ENCODE data around the gene SRPK2.

DNA sequence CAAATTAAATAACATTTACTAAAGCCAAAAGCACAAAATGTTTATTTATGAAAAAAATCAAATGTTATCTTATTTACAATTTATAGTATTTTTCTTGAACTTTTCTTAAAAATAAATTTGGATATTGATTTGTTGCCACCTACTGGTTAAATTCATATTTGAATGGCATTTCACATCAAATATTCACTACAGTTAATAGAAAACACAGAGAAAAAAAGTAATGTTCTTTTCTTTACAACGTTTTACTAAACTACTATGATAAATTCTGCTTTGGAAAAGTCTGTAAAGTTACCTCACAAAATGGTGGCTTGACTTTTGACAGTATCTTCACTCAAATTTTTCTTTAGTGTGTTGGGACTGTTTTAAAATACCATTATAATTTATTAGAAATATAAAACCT is 52.7 kb downstream of the SRPK2 start:
- TF ChIP-seq TARDBP (IDR thresholded peaks at IDR 0.05): no peak
- TF ChIP-seq FOXK2 (IDR thresholded peaks at IDR 0.05): no peak
- no peak for TF ChIP-seq ZNF384 (IDR thresholded peaks at IDR 0.05)

All from HEK293T (cell line).